Mesenchymal stem cell (in vitro differentiated cells and primary cell): Measurements from ENCODE around the gene MFRP. TPM values are rescaled to one million over a fixed set of nuclear protein-coding genes. Genes with fewer than 3 reads are reported as not detected.

ENCODE experiments used
- DNase-seq: peaks from one replicate; pipeline ENCODE4 v3.0.0-alpha.2; 2013
- H2AFZ ChIP-seq: one replicate; pipeline ENCODE4 v1.6.1; 2013; ENCODE audit warnings: low read depth, mild to moderate bottlenecking, control low read depth, inconsistent platforms, low read length, moderate library complexity
- H2AK5ac ChIP-seq: 2 replicates; pipeline ENCODE4 v1.6.1; 2013; ENCODE audit warnings: low read length, moderate library complexity, mild to moderate bottlenecking, inconsistent platforms; ENCODE audit not compliant: severe bottlenecking
- H2BK120ac ChIP-seq: one replicate; pipeline ENCODE4 v1.6.1; 2013; ENCODE audit warnings: low read depth, mild to moderate bottlenecking, inconsistent platforms, low read length, moderate library complexity
- H2BK12ac ChIP-seq, 2 experiments: one replicate each; pipeline ENCODE4 v1.6.1; 2013; ENCODE audit warnings: inconsistent platforms in 2 of 2, low read length in 2 of 2, mild to moderate bottlenecking in 2 of 2, moderate library complexity in 2 of 2, control low read depth in 1 of 2
- H2BK15ac ChIP-seq: one replicate; pipeline ENCODE4 v1.6.1; 2013; ENCODE audit warnings: mild to moderate bottlenecking, low read depth, inconsistent platforms; ENCODE audit not compliant: poor library complexity, severe bottlenecking
- H2BK5ac ChIP-seq: 2 replicates; pipeline ENCODE4 v1.6.1; 2013; ENCODE audit warnings: low read depth, mild to moderate bottlenecking, low read length, control low read depth, inconsistent platforms; ENCODE audit not compliant: poor library complexity, severe bottlenecking
- H3K14ac ChIP-seq, 2 experiments: one replicate each; pipeline ENCODE4 v1.6.1; 2013; ENCODE audit warnings: inconsistent platforms in 2 of 2, low read length in 2 of 2, control low read depth in 1 of 2, mild to moderate bottlenecking in 1 of 2, moderate library complexity in 1 of 2
- H3K18ac ChIP-seq, 2 experiments: one replicate each; pipeline ENCODE4 v1.6.1; 2013; ENCODE audit warnings: inconsistent platforms in 2 of 2, low read length in 2 of 2, control low read depth in 1 of 2, low read depth in 1 of 2, mild to moderate bottlenecking in 1 of 2
- H3K23ac ChIP-seq, 2 experiments: one replicate each; pipeline ENCODE4 v1.6.1; 2013; ENCODE audit warnings: inconsistent platforms in 2 of 2, low read length in 2 of 2, mild to moderate bottlenecking in 2 of 2, moderate library complexity in 2 of 2, control low read depth in 1 of 2
- H3K27ac ChIP-seq: 2 replicates; pipeline ENCODE4 v1.5.1; 2013; ENCODE audit warnings: mild to moderate bottlenecking, moderate library complexity, low read length, control low read depth, inconsistent platforms; ENCODE audit not compliant: poor library complexity, severe bottlenecking
- H3K27me3 ChIP-seq, 2 experiments: 2 replicates each; pipeline versions ENCODE4 v1.6.1 to v1.7.0; 2013; ENCODE audit warnings: low read length in 2 of 2, mild to moderate bottlenecking in 2 of 2, moderate library complexity in 2 of 2, control low read depth in 1 of 2, inconsistent platforms in 1 of 2; ENCODE audit not compliant: control insufficient read depth in 1 of 2, insufficient read depth in 1 of 2
- H3K36me3 ChIP-seq, 2 experiments: 2 replicates each; pipeline versions ENCODE4 v1.6.1 to v1.7.0; 2013; ENCODE audit warnings: low read length in 2 of 2, control low read depth in 1 of 2, inconsistent platforms in 1 of 2, low read depth in 1 of 2, mild to moderate bottlenecking in 1 of 2; ENCODE audit not compliant: insufficient read depth in 2 of 2, control insufficient read depth in 1 of 2
- H3K4ac ChIP-seq, 2 experiments: one replicate each; pipeline ENCODE4 v1.6.1; 2013; ENCODE audit warnings: inconsistent platforms in 2 of 2, low read length in 2 of 2, mild to moderate bottlenecking in 2 of 2, moderate library complexity in 2 of 2, control low read depth in 1 of 2, low read depth in 1 of 2
- H3K4me1 ChIP-seq: 2 replicates; pipeline ENCODE4 v1.6.1; 2013; ENCODE audit warnings: low read depth, low read length, control low read depth; ENCODE audit not compliant: control insufficient read depth, insufficient read depth
- H3K4me2 ChIP-seq: 2 replicates; pipeline ENCODE4 v1.6.1; 2013; ENCODE audit warnings: low read length, mild to moderate bottlenecking, inconsistent platforms; ENCODE audit not compliant: poor library complexity, severe bottlenecking
- H3K4me3 ChIP-seq, 2 experiments: 2 replicates each; pipeline versions ENCODE4 v1.5.1 to v1.7.0; 2013; ENCODE audit warnings: low read length in 2 of 2, mild to moderate bottlenecking in 2 of 2, control low read depth in 1 of 2, low read depth in 1 of 2; ENCODE audit not compliant: insufficient read depth in 1 of 2
- H3K79me1 ChIP-seq: replicated peaks from 2 replicates; pipeline ENCODE4 v1.6.1; 2013; ENCODE audit warnings: mild to moderate bottlenecking, control low read depth, low read length, inconsistent platforms; ENCODE audit not compliant: poor library complexity, severe bottlenecking
- H3K9ac ChIP-seq: 2 replicates; pipeline ENCODE4 v1.7.0; 2013; ENCODE audit warnings: mild to moderate bottlenecking, low read length, moderate library complexity
- H3K9me3 ChIP-seq: 2 replicates; pipeline ENCODE4 v1.7.0; 2013; ENCODE audit warnings: mild to moderate bottlenecking, low read length; ENCODE audit not compliant: control insufficient read depth
- H4K8ac ChIP-seq: one replicate; pipeline ENCODE4 v1.6.1; 2013; ENCODE audit warnings: inconsistent platforms, mild to moderate bottlenecking, low read length, moderate library complexity
- H4K91ac ChIP-seq: one replicate; pipeline ENCODE4 v1.6.1; 2013; ENCODE audit warnings: mild to moderate bottlenecking, low read length, inconsistent platforms
- WGBS: methylation state at CpG from one replicate; pipeline ENCODE4 v1.1.7; 2013; ENCODE audit warnings: mixed read lengths; 5-methylcytosine and 5-hydroxymethylcytosine counted together
- polyA plus RNA-seq, 2 experiments: library from polyadenylated mRNA; stranded (reverse); fragments of 200-250 nt; gene quantifications; one replicate each; pipeline ENCODE4 v1.2.3, GENCODE V29; 2013

The MFRP gene
- polyA plus RNA-seq (2013, experiment 1 of 2), result not detected
- not detected for polyA plus RNA-seq (2013, experiment 2 of 2)

DNA sequence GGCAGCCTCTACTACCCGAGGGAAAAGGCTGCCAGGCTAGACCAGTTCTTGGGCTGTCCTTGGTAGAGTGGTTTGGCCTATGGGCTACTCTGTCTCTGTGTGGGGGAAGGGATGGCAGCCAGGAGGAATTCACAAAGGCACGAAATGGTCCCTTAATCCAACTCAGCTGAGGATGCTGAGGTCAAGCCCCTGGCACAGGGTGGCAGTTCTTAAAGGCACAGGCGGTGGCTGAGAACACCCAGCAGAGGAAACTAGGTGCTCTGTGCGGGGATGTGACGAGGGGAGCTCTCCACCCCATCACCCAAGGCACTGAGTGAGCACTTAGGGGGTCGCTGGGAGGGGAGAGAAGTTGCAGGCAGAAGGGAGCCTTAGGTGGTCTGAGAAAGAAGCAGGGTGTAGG lies at the start of gene MFRP:
TSS of gene MFRP (minus strand) at position 101 of the 400 bp plus-strand sequence. CDS start 192 bp downstream, outside the sequence.
- H3K4me1 ChIP-seq, result no peaks in the 10 kb centered on the region
- H2BK5ac ChIP-seq, result no peak within 1 kb of the TSS
- no peak within 1 kb of the TSS for H2AK5ac ChIP-seq
- H4K91ac ChIP-seq, result no peak within 1 kb of the TSS
- H3K4ac ChIP-seq, result no peak within 1 kb of the TSS
- H3K4me3 ChIP-seq, result peak within 1 kb of the TSS in 1 of 2 experiments; percentile 10
- H3K36me3 ChIP-seq, result no peaks in the 10 kb centered on the region
- no peak within 1 kb of the TSS for H3K18ac ChIP-seq
- H3K79me1 ChIP-seq, result no peaks in the 10 kb centered on the region
- H2BK120ac ChIP-seq, result no peak within 1 kb of the TSS
- no peak within 1 kb of the TSS for H4K8ac ChIP-seq
- WGBS, result 36% methylated on average over 6 of the region's 6 CpGs
- H2AFZ ChIP-seq, result no peak within 1 kb of the TSS
- no peak within 1 kb of the TSS for H2BK12ac ChIP-seq
- no peak within 1 kb of the TSS for H3K4me2 ChIP-seq
- no peak for DNase-seq
- no peak within 1 kb of the TSS for H3K27ac ChIP-seq
- no peak within 1 kb of the TSS for H3K14ac ChIP-seq
- no peak within 1 kb of the TSS for H3K9ac ChIP-seq
- H3K9me3 ChIP-seq, result no peaks in the 10 kb centered on the region
- H3K27me3 ChIP-seq, result peaks cover 29 to 78% of the 10 kb centered on the region in 2 experiments
- peak within 1 kb of the TSS; percentile 48 for H2BK15ac ChIP-seq
- H3K23ac ChIP-seq, result no peak within 1 kb of the TSS

- no peak overlapping the region for H3K23ac ChIP-seq
- H3K27me3 ChIP-seq, result peaks cover 0 to 29% of the 10 kb centered on the region in 2 experiments
- H3K9ac ChIP-seq, result no peak overlapping the region
- H4K8ac ChIP-seq, result no peak overlapping the region
- no peaks in the 10 kb centered on the region for H3K9me3 ChIP-seq
- WGBS, result 89% methylated on average over 7 of the region's 7 CpGs
- no peak overlapping the region for H2BK12ac ChIP-seq
- no peak overlapping the region for H3K18ac ChIP-seq
- no peak overlapping the region for H3K4me2 ChIP-seq
- H3K4ac ChIP-seq, result no peak overlapping the region
- H3K36me3 ChIP-seq, result no peaks in the 10 kb centered on the region
- H2AFZ ChIP-seq, result no peak overlapping the region
- H3K14ac ChIP-seq, result no peak overlapping the region
- no peak for DNase-seq
- H3K4me1 ChIP-seq, result no peaks in the 10 kb centered on the region
- H2BK15ac ChIP-seq, result no peak overlapping the region
- H2BK5ac ChIP-seq, result no peak overlapping the region
- no peak overlapping the region for H2AK5ac ChIP-seq
- H3K79me1 ChIP-seq, result no peaks in the 10 kb centered on the region
- no peak overlapping the region for H3K4me3 ChIP-seq
- no peak overlapping the region for H2BK120ac ChIP-seq
- no peak overlapping the region for H3K27ac ChIP-seq
- no peak overlapping the region for H4K91ac ChIP-seq
These were observed 44.8 kb upstream of the MFRP start for GRCh38 chr11:119391275-119391674.

DNA sequence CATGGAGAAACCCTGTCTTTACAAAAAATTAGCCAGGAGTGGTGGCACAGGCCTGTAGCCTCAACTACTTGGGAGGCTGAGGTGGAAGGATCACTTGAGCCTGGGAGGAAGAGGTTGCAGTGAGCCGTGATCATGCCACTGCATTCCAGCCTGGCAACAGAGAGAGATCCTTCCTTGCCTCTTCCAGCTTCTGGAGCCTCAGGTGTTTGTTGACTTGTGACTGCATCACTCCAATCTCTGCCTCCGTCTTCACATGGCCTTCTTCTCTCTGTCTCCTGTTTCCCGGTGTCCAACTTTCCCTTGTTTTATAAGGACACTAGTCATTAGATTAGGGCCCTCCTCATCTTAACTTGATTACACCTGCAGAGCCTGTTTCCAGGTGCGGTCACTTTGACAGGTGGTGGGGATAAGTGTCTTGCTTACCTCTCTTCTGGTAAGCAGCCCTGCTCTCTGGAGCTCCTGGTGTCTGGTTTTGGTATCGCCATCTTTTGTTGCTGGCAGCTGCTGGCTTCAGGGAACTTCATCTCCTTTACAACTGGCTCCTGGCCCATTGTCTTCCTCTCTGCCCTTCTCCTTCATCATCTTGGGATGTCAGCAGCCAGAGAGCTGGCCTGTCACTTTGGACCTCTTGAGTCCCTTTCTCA lies 43.2 kb upstream of the MFRP start:
- Histone ChIP-seq H2BK12ac (no peak overlapping the region), H3K27me3 (peaks cover 11 to 28% of the 10 kb centered on the region in 2 experiments), H2BK5ac (no peak overlapping the region), H2AFZ (no peak overlapping the region), H3K23ac (no peak overlapping the region), H3K14ac (no peak overlapping the region), H2BK15ac (no peak overlapping the region), H3K36me3 (no peaks in the 10 kb centered on the region), H3K4me1 (no peaks in the 10 kb centered on the region), H3K9me3 (no peaks in the 10 kb centered on the region), H4K8ac (no peak overlapping the region), H3K4ac (no peak overlapping the region), H3K27ac (no peak overlapping the region), H3K4me2 (no peak overlapping the region), H4K91ac (no peak overlapping the region), H3K18ac (no peak overlapping the region), H2AK5ac (no peak overlapping the region), H2BK120ac (no peak overlapping the region), H3K4me3 (no peak overlapping the region), H3K9ac (no peak overlapping the region), H3K79me1 (no peaks in the 10 kb centered on the region)
- 52% methylated on average over 5 of the region's 5 CpGs for WGBS
- DNase-seq, result no peak

GRCh38 chr11:119388103-119388502 lies 41.6 kb upstream of the MFRP start:
- Histone ChIP-seq H2BK15ac (no peak overlapping the region), H4K8ac (no peak overlapping the region)

More at GRCh38 chr11:119388103-119388502, 41.6 kb upstream of the MFRP start:
- peaks cover 17 to 37% of the 10 kb centered on the region in 2 experiments for H3K27me3 ChIP-seq
- no peaks in the 10 kb centered on the region for H3K79me1 ChIP-seq
- no peaks in the 10 kb centered on the region for H3K9me3 ChIP-seq
- DNase-seq, result no peak
- no peak overlapping the region for H3K4me2 ChIP-seq
- no peak overlapping the region for H3K4ac ChIP-seq
- H2BK120ac ChIP-seq, result no peak overlapping the region
- no peak overlapping the region for H3K14ac ChIP-seq
- H3K23ac ChIP-seq, result no peak overlapping the region
- H2AK5ac ChIP-seq, result no peak overlapping the region
- H3K27ac ChIP-seq, result no peak overlapping the region
- no peak overlapping the region for H2AFZ ChIP-seq
- no peak overlapping the region for H3K18ac ChIP-seq
- no peaks in the 10 kb centered on the region for H3K4me1 ChIP-seq
- H3K4me3 ChIP-seq, result no peak overlapping the region
- no peaks in the 10 kb centered on the region for H3K36me3 ChIP-seq
- no peak overlapping the region for H3K9ac ChIP-seq
- H4K91ac ChIP-seq, result no peak overlapping the region
- no peak overlapping the region for H2BK12ac ChIP-seq
- 82% methylated on average over 7 of the region's 7 CpGs for WGBS
- H2BK5ac ChIP-seq, result no peak overlapping the region
